PC-9 (cell line): ENCODE data around the gene UNC119B. TPM values are rescaled to one million over a fixed set of nuclear protein-coding genes. Genes with fewer than 3 reads are reported as not detected.

Experiments used
- BruUV-seq: library from RNA; stranded (reverse); fragments of 400-500 nt; replicated peaks from 2 replicates; lab custom pipeline; 2021; lab: Mats Ljungman, UMichigan
- CTCF ChIA-PET: fragments of 300-600 bp; sonication (Branson Sonifier 250); formaldehyde crosslinking; loops from one replicate; lab custom pipeline; 2022; ENCODE audit warnings: antibody characterized with exemption; lab: Charles Lee
- POLR2A ChIA-PET: fragments of 300-600 bp; sonication (Branson Sonifier 250); formaldehyde crosslinking; loops from one replicate; lab custom pipeline; 2022; ENCODE audit warnings: antibody characterized with exemption; ENCODE audit not compliant: unreplicated experiment; lab: Charles Lee
- DNase-seq, 2 experiments: peaks; one replicate each; pipeline versions ENCODE4 v3.0.0 to v3.0.0-alpha.2; 2015 to 2022; ENCODE audit warnings: mixed read lengths in 1 of 2
- H2AFZ ChIP-seq: fragments of 200-600 bp; sonication (generic); 2 replicates; pipeline ENCODE4 v1.8.1; 2017; ENCODE audit warnings: antibody characterized with exemption
- H3F3A ChIP-seq: fragments of 200-600 bp; sonication (generic); 2 replicates; pipeline ENCODE4 v1.8.1; 2017; ENCODE audit warnings: antibody characterized with exemption, mild to moderate bottlenecking, low read depth; ENCODE audit not compliant: insufficient read depth
- H3K27ac ChIP-seq: fragments of 200-600 bp; sonication (generic); 2 replicates; pipeline ENCODE4 v1.6.1; 2016; ENCODE audit warnings: mixed run types
- H3K27me3 ChIP-seq: fragments of 200-600 bp; sonication (generic); 2 replicates; pipeline ENCODE4 v1.6.1; 2016; ENCODE audit warnings: low read depth, mixed run types; ENCODE audit not compliant: insufficient read depth
- H3K36me3 ChIP-seq: fragments of 200-600 bp; sonication (generic); 2 replicates; pipeline ENCODE4 v1.6.1; 2016; ENCODE audit warnings: low read depth, mixed run types
- H3K4me1 ChIP-seq: fragments of 200-600 bp; sonication (generic); replicated peaks from 2 replicates; pipeline ENCODE4 v1.6.1; 2016; ENCODE audit warnings: mixed run types; ENCODE audit not compliant: insufficient read depth
- H3K4me2 ChIP-seq: fragments of 200-600 bp; sonication (generic); 2 replicates; pipeline ENCODE4 v1.6.1; 2017; ENCODE audit warnings: mixed run types
- H3K4me3 ChIP-seq: fragments of 200-600 bp; sonication (generic); 2 replicates; pipeline ENCODE4 v1.6.1; 2016; ENCODE audit warnings: mixed run types
- H3K79me2 ChIP-seq: fragments of 200-600 bp; sonication (generic); 2 replicates; pipeline ENCODE4 v1.6.1; 2017; ENCODE audit warnings: low read depth, mixed run types
- H3K9me2 ChIP-seq: fragments of 200-600 bp; sonication (generic); 2 replicates; pipeline ENCODE4 v1.8.1; 2017; ENCODE audit warnings: mild to moderate bottlenecking; ENCODE audit not compliant: insufficient read depth
- H3K9me3 ChIP-seq: fragments of 200-600 bp; sonication (generic); 2 replicates; pipeline ENCODE4 v1.8.1; 2016; ENCODE audit warnings: low read depth; ENCODE audit not compliant: insufficient read depth
- H4K20me1 ChIP-seq: fragments of 200-600 bp; sonication (generic); 2 replicates; pipeline ENCODE4 v1.8.1; 2017; ENCODE audit not compliant: insufficient read depth
- EZH2 ChIP-seq: fragments of 200-600 bp; sonication (generic); IDR thresholded peaks from 2 replicates; pipeline ENCODE4 v1.8.0; 2017; ENCODE audit warnings: antibody characterized with exemption, low read depth
- intact Hi-C: fragments of 100-400 bp; cut with micrococcal nuclease; formaldehyde crosslinking; loops from one replicate; pipeline ENCODE4 v1.10.0; 2022; ENCODE audit not compliant: unreplicated experiment
- total RNA-seq: library from RNA; stranded (reverse); gene quantifications from 2 replicates; pipeline ENCODE4 v1.2.3, GENCODE V29; 2021
- TF ChIP-seq, protein P1 (sequence below): fragments of 200-600 bp; sonication (generic); conservative IDR thresholded peaks from 2 replicates; pipeline ENCODE4 v1.6.1; 2017; ENCODE audit warnings: mixed run types, antibody characterized with exemption, mild to moderate bottlenecking, moderate library complexity

The UNC119B gene
- total RNA-seq, 1 experiment from 2014 or later: 25.9 TPM

DNA sequence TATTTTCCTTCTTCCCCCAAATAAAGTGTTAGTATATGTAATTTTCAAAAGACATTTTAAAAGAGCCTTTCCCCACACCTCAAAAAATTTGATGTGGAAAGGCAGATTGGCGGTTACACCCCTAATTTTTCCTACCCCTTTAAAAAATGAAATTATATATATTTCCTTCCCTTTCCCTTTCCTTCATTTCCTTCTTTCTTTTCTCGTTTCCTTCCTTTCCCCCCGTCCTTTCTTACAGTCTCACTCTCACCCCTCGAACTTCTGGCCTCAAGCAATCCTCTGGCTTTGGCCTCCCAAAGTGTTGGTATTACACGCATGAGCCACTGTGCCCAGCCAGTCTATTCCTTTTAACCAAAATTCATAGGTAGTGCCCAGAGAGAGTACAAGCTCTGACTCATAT, 4.2 kb upstream of the UNC119B start:
- no peaks in the 10 kb centered on the region for H3K9me2 ChIP-seq
- DNase-seq: no peak
- no peaks in the 10 kb centered on the region for H4K20me1 ChIP-seq
- no peaks in the 10 kb centered on the region; the same call in 1 of the 2 replicates for H3K4me1 ChIP-seq
- ChIA-PET POLR2A (no interaction called here), CTCF (interaction anchor here (0.6 to 0.7 kb wide), 3 partner anchors 16 to 460 kb away, joined by 3 to 4 read pairs (median 3); no protein-coding TSS in a partner anchor)
- intact Hi-C loops: no loop called here
- no peaks in the 10 kb centered on the region for H3K36me3 ChIP-seq
- H3K4me3 ChIP-seq: no peak overlapping the region
- H3K27me3 ChIP-seq: no peaks in the 10 kb centered on the region
- peaks cover 8% of the 10 kb centered on the region; the same call in 1 of the 2 replicates for H3F3A ChIP-seq
- H3K9me3 ChIP-seq: no peaks in the 10 kb centered on the region
- peaks cover 3% of the 10 kb centered on the region for H3K79me2 ChIP-seq
- BruUV-seq: no TSS peak
- H3K27ac ChIP-seq: no peak overlapping the region
- TF ChIP-seq, protein P1, sequence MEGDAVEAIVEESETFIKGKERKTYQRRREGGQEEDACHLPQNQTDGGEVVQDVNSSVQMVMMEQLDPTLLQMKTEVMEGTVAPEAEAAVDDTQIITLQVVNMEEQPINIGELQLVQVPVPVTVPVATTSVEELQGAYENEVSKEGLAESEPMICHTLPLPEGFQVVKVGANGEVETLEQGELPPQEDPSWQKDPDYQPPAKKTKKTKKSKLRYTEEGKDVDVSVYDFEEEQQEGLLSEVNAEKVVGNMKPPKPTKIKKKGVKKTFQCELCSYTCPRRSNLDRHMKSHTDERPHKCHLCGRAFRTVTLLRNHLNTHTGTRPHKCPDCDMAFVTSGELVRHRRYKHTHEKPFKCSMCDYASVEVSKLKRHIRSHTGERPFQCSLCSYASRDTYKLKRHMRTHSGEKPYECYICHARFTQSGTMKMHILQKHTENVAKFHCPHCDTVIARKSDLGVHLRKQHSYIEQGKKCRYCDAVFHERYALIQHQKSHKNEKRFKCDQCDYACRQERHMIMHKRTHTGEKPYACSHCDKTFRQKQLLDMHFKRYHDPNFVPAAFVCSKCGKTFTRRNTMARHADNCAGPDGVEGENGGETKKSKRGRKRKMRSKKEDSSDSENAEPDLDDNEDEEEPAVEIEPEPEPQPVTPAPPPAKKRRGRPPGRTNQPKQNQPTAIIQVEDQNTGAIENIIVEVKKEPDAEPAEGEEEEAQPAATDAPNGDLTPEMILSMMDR: no peak
- TF ChIP-seq EZH2: no peak
- no peak overlapping the region for H3K4me2 ChIP-seq
- no peak overlapping the region for H2AFZ ChIP-seq

DNA sequence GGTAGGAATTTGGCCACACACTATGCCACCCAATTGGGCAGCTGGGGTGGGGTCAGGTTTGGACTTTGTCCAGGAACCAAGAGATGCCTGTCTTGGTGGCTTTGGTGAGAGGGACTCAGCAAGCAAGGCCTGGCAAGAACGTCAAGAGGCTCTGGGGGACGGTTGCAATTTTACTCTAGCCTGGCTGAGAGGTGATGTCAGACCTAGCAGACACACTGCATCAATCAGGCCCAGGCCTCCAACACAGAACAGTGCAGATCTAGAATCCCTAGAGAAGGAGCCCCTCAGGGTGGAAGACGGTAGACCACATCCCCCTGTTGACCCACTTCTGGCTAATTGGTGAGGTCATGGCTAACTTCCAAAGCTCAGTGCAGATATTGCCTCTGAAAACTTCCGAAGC, 1.6 kb upstream of the UNC119B start:
- H3K79me2 ChIP-seq: peaks cover 20% of the 10 kb centered on the region
- no peak overlapping the region for H3K4me3 ChIP-seq
- peaks cover 8% of the 10 kb centered on the region; the same call in 1 of the 2 replicates for H3F3A ChIP-seq
- no peak for TF ChIP-seq EZH2
- TF ChIP-seq, protein P1: no peak
- no peaks in the 10 kb centered on the region for H3K9me3 ChIP-seq
- BruUV-seq: no TSS peak
- POLR2A ChIA-PET: no interaction called here
- CTCF ChIA-PET: no interaction called here
- H3K27ac ChIP-seq: no peak overlapping the region
- no peaks in the 10 kb centered on the region for H3K9me2 ChIP-seq
- peaks cover 4% of the 10 kb centered on the region; the same call in 1 of the 2 replicates for H4K20me1 ChIP-seq
- no peak overlapping the region for H2AFZ ChIP-seq
- H3K27me3 ChIP-seq: no peaks in the 10 kb centered on the region
- H3K36me3 ChIP-seq: no peaks in the 10 kb centered on the region
- intact Hi-C loops: no loop called here
- peaks cover 7% of the 10 kb centered on the region; the same call in 1 of the 2 replicates for H3K4me1 ChIP-seq
- H3K4me2 ChIP-seq: no peak overlapping the region
- DNase-seq: no peak

GRCh38 chr12:120710805-120711296, 593 bp downstream of the UNC119B start:
- Histone ChIP-seq H3K79me2 (peaks cover 20% of the 10 kb centered on the region), H3K4me2 (peak overlapping the region; percentile 93), H3K27ac (no peak overlapping the region; the same call in 1 of the 2 replicates), H3K4me3 (peak overlapping the region; percentile 87), H3K9me3 (no peaks in the 10 kb centered on the region), H2AFZ (peak overlapping the region; percentile 88), H4K20me1 (peaks cover 4% of the 10 kb centered on the region; the same call in 1 of the 2 replicates), H3K36me3 (0 out of 2 replicates have a peak, but pooled peaks cover 2% of the 10 kb centered on the region), H3K27me3 (no peaks in the 10 kb centered on the region), H3K4me1 (peaks cover 7% of the 10 kb centered on the region; the same call in 1 of the 2 replicates), H3K9me2 (no peaks in the 10 kb centered on the region), H3F3A (peaks cover 8% of the 10 kb centered on the region; the same call in 1 of the 2 replicates)
- intact Hi-C loops: loop anchor here (5.0 kb wide), 2 partner anchors 146 to 261 kb away; no protein-coding TSS in a partner anchor
- no TSS peak for BruUV-seq
- no peak for TF ChIP-seq EZH2
- TF ChIP-seq, protein P1: no peak
- ChIA-PET CTCF (interaction anchor here (0.6 kb wide), 1 partner anchor 257 kb away, joined by 5 read pairs; no protein-coding TSS in a partner anchor), POLR2A (interaction anchor here (0.6 kb wide), 1 partner anchor 161 kb away, joined by 20 read pairs; no protein-coding TSS in a partner anchor)
- peak in 1 of 2 experiments; percentile 22 for DNase-seq
